ENCODE results near the gene NTHL1. TPM values are rescaled to one million over a fixed set of nuclear protein-coding genes. Genes with fewer than 3 reads are reported as not detected.

The NTHL1 gene
- total RNA-seq, 4 donors from 2014 or later, result 22.8 to 56.7 (median 28.1) TPM

DNA sequence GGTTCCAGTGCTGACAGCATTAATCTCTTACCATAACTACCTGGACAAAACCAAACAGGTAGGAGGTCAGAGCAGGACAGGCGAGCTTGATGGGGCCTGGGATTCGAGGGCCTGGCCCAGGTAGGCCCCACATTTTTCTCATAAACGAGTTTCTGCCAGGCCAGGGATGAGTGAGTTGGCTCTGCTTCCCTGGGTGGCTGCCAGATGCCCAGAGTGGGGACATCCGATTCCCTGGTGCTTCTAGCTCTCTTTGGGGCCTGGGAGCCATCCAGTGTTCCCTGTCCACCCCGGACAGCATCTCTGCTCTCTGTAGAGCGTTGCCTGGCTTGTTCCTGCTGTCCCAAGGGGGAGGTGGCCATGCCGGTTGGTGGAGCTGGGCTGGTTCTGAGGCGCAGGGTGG is 25.3 kb upstream of the NTHL1 start:
- Histone ChIP-seq H3K4me1 (no peaks in the 10 kb centered on the region), H3K27ac (no peak overlapping the region), H3K4me3 (no peak overlapping the region), H3K36me3 (peaks cover 4 to 99% (median 24%) of the 10 kb centered on the region in 3 donors), H3K9me3 (no peaks in the 10 kb centered on the region), H3K27me3 (no peaks in the 10 kb centered on the region)
- WGBS, 2 donors, result 80 to 85% methylated on average over 6 of the region's 8 CpGs
- no peak for DNase-seq (ENCODE audit: low spot score in 2 of 2)
- TF ChIP-seq, protein P1, sequence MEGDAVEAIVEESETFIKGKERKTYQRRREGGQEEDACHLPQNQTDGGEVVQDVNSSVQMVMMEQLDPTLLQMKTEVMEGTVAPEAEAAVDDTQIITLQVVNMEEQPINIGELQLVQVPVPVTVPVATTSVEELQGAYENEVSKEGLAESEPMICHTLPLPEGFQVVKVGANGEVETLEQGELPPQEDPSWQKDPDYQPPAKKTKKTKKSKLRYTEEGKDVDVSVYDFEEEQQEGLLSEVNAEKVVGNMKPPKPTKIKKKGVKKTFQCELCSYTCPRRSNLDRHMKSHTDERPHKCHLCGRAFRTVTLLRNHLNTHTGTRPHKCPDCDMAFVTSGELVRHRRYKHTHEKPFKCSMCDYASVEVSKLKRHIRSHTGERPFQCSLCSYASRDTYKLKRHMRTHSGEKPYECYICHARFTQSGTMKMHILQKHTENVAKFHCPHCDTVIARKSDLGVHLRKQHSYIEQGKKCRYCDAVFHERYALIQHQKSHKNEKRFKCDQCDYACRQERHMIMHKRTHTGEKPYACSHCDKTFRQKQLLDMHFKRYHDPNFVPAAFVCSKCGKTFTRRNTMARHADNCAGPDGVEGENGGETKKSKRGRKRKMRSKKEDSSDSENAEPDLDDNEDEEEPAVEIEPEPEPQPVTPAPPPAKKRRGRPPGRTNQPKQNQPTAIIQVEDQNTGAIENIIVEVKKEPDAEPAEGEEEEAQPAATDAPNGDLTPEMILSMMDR (IDR thresholded peaks at IDR 0.05), result no peak
- TF ChIP-seq EP300 (IDR thresholded peaks at IDR 0.05) (no peak), POLR2A (IDR thresholded peaks at IDR 0.05) (no peak)

DNA sequence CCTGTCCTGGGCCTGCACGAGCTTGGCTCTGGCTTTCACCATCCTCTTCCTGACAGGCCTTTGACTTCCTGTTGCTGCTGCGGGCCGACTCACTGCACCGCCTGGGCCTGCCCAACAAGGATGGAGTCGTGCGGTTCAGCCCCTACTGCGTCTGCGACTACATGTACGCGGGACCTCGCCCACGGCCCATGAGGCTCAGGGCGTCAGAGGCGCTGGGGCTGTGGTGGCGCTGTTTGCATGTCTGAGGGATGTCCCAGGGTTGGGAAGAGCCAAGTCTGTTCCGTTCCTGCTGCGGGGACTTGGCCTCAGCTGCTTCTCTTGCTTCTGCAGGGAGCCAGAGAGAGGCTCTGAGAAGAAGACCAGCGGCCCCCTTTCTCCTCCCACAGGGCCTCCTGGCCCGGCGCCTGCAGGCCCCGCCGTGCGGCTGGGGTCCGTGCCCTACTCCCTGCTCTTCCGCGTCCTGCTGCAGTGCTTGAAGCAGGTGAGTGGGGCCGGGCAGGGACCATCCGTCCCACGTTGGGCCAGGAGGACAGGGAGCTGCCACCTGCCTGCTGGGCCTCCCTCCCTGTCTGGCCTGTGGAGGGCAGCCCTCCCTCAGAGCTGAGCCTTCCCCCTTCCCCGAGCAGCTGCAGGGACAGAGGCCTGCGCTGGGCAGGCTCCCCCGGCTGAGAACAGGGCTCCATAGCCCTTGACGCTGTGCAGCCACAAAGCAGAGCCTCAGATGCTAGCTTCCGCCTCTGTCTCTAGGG is 24.0 kb upstream of the NTHL1 start:
- Histone ChIP-seq H3K27me3 (no peaks in the 10 kb centered on the region), H3K9me3 (no peaks in the 10 kb centered on the region), H3K4me1 (no peaks in the 10 kb centered on the region), H3K36me3 (peaks cover 4 to 99% (median 24%) of the 10 kb centered on the region in 3 donors), H3K27ac (no peak overlapping the region), H3K4me3 (no peak overlapping the region)
- WGBS, 2 donors, result 77 to 87% methylated on average over 26 to 34 of the region's 34 CpGs
- TF ChIP-seq EP300 (IDR thresholded peaks at IDR 0.05), result no peak
- TF ChIP-seq POLR2A (IDR thresholded peaks at IDR 0.05), result no peak
- TF ChIP-seq, protein P1 (IDR thresholded peaks at IDR 0.05), result no peak
- DNase-seq (ENCODE audit: low spot score in 2 of 2), result no peak

DNA sequence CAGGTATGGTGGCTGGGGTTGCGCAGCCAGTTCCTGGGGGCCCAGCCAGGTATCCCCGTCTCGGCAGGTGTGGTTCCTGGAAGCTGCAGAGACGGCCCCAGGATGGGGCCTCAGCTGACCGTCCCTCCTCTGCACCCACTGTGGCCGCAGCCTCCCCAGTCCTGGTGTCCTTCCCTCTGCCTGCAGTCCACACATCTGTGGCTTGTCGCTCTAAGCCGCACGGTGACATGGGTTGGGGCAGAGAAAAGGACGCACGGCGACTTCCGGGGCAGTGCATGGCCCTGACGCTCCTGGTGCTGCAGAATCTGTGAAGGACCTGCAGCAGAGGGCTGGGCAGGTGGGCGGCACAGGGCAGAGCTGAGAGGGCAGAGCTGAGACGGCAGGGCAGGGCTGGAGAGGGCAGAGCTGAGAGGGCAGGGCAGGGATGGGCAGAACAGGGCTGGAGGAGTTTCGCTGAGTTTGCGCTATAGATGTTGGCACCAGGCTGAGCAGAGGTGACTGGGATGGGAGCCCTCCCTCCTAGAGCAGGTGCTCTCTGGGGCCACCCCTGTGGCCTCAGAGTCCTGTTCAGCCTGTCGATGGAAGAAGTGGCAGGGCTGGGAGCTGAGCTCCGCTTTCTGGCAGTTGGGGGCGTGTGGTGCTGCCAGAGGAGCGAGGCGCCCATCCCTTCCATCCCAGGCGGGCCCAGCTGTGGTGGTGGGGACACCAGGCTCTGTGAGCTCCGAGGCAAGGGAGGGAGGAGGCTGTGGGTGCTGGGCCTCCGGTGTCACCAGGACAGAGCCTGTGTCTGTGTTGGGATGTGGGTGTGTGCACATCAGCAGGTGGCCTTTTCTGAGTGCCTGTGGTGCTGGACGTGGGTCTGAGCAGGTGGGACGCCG is 23.2 kb upstream of the NTHL1 start:
- 91% methylated on average over 17 to 28 of the region's 29 CpGs for WGBS, 2 donors
- Histone ChIP-seq H3K4me3 (no peak overlapping the region), H3K4me1 (no peaks in the 10 kb centered on the region), H3K36me3 (peaks cover 7 to 99% (median 19%) of the 10 kb centered on the region in 3 donors), H3K27me3 (no peaks in the 10 kb centered on the region), H3K27ac (no peak overlapping the region), H3K9me3 (no peaks in the 10 kb centered on the region)
- no peak for DNase-seq (ENCODE audit: low spot score in 2 of 2)
- no peak for TF ChIP-seq EP300 (IDR thresholded peaks at IDR 0.05)
- TF ChIP-seq, protein P1 (IDR thresholded peaks at IDR 0.05), result no peak
- no peak for TF ChIP-seq POLR2A (IDR thresholded peaks at IDR 0.05)

DNA sequence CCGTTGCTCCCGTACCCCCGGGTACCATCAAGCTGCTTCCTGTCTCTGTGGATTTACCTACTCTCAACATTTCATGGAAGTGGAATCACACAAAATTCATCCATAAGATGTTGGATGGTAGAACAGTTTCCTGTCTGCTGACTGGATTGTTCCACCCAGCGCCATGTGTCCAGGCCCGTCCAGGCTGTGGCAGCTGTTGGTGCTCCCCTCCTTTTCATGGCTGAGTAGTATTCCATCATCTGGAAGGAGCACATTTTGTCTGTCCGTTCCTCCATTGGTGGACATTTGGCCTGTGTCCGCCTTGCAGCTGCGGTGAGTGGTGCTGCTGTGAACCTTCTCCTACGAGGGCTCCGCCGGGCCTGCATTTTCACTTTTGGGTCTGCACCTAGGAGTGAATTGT is 18.5 kb upstream of the NTHL1 start:
- Histone ChIP-seq H3K9me3 (no peaks in the 10 kb centered on the region), H3K36me3 (peaks cover 3 to 99% (median 8%) of the 10 kb centered on the region in 3 donors), H3K4me1 (no peaks in the 10 kb centered on the region), H3K27ac (no peak overlapping the region), H3K4me3 (no peak overlapping the region), H3K27me3 (no peaks in the 10 kb centered on the region)
- 96 to 97% methylated on average over 11 of the region's 11 CpGs for WGBS, 2 donors
- no peak for TF ChIP-seq POLR2A (IDR thresholded peaks at IDR 0.05)
- TF ChIP-seq EP300 (IDR thresholded peaks at IDR 0.05), result no peak
- TF ChIP-seq, protein P1 (IDR thresholded peaks at IDR 0.05), result no peak
- no peak for DNase-seq (ENCODE audit: low spot score in 2 of 2)
